GM18499 (cell line): Measurements from ENCODE around the gene BIRC2.
A peak's percentile ranks its signal among the peaks of the same experiment; 100 is the strongest.

Experiments
- ATAC-seq: cut with Tn5 transposase; IDR thresholded peaks from one replicate; pipeline ENCODE4 v1.9.1; 2021; ENCODE audit warnings: moderate number of reproducible peaks; ENCODE audit not compliant: insufficient read depth, unreplicated experiment

BIRC2 gene

DNA sequence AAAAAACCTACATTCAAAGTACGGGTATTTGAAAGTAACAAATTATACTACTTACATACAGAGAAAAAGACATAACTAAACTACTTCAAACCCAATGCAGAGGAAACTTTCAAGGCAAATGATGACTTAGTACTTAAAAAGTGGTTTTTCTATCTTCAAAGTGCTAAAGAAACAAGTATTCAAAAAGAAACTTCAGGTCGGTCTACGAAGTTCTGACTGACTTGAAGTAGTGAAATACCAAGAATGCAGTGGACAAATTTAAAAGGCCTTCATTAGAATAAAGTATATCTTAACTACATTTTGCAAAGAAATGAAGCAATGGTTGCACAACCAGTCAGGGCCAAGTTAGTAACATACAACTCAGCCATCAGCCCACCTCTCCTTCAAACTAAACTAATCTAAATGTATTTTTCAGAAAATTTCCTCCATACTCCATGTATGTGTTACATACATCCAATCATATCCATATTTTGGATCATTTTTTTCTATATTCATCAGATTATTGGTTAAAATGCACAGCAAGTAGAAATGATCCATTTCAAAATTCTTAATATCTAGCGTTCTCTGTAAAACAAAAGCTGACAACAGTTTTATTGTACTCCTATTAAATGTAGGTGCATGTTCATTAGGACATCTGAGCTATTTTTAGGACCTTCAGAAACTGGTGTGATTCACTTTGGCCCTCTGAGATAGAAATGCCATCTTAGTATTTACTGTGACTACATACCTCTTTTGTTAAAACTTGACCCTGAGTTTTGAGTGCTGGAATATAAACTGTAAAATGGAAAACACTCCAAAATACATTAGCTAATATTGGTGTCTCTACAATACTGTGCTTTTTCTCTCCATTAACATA lies 49.9 kb downstream of the BIRC2 start:
- no peak for ATAC-seq

DNA sequence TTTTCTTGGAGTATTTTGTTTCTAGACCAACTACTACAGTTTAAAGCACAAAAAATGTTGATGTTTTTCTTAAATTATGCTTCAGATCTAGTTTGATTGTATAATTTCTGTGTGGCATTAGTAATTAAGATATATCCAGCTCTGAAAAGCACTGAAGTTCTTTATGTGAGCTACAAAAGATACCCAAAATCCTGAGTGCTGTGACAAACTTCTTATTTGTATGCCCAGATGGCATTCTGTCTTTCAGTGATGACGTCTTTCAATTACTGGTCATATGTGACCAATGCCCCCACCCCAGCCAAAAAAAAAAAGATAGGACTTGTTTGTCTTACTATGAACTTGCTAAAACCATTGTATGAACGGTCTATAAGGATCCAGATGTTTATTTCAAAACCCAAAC lies 51.3 kb downstream of the BIRC2 start:
- ATAC-seq, result no peak

DNA sequence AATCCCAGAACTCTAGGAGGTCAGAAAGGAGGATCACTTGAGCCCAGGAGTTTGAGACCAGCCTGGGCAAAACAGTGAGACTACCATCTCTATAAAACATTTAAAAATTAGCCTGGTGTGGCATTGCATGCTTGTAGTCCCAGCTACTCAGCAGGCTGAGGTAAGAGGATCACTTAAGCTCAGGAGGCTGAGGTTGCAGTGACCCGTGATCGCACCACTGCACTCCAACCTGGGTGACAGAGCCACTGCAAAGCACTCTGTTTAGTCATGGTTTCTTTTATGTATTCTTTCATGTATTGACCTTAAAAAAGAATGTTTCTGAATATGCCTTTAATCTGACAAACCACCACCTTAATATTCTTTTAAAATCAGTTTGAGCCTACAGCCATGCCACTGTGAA lies 52.2 kb downstream of the BIRC2 start:
- ATAC-seq, result no peak

DNA sequence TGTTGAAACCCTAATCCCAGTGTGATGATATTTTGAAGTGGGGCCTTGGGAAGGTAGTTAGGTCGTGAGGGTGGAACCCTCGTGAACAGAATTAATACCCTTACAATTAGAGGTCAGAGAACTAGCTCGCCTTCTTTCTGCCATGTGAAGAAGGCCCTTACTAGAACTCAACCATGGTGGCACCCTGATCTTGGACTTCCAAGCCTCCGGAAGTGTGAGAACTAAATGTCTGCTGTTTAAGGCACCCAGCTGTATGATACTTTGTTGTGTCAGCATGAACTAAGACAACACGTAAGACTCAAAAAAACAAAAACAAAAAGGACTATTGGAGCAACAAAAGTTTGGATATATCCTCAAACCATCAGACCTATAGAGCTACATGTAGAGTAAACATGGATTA lies 53.6 kb downstream of the BIRC2 start:
- no peak for ATAC-seq

DNA sequence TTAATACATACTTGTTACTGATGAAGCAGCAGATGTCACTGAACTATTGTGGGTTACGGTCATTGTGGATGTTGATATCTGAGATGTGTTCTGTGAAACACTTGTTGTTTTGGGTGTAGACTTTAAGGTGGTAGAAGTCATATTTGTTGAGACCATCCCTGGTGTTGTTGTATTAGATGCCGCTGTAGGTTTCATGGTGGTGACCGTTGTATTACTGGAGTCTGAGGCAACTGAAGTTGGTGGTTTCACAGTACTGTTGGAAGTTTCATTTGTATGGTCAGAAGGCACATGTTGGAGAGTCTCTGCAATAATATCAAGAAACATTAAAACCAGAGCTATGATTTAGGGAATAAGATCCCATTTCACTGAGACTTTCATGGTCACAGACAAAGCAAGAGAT lies 54.9 kb downstream of the BIRC2 start:
- ATAC-seq, result no peak

DNA sequence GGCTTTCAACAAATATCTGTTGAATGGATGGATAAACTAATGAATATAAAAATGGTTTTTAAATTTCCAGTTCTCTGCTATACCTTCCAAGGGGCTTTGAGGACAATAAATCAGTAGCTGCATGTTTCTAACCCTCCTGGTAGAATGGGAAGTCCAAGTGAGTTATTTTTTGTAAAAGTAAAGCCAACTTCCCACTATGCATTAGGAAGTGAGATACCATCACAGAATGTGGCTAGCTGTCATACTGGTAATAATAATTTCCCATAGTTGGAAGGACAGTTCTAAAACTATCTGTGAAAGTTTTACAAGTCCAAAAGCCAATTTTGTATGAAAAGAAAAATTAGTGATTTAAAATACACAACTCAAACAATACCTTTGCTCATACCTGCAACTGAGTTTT lies 55.5 kb downstream of the BIRC2 start:
- ATAC-seq, result no peak

DNA sequence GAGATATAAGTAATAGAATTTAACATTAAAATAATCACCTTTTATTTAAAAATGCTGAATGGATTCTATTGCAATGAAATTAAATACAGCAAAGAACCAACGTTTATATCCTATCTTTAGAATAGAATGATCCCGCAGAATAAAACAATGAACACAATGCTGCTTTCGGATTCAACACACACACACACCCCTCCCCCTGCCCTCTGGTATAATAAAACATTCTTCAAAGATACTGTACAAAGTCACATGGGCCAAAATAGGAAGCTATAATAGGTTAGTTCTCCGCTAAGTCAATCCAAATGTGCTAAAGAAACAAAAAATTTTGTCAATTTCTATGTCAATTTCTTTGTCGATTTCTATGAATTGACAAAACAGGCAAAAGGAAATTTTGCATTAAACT lies 58.5 kb downstream of the BIRC2 start:
- ATAC-seq, result no peak

DNA sequence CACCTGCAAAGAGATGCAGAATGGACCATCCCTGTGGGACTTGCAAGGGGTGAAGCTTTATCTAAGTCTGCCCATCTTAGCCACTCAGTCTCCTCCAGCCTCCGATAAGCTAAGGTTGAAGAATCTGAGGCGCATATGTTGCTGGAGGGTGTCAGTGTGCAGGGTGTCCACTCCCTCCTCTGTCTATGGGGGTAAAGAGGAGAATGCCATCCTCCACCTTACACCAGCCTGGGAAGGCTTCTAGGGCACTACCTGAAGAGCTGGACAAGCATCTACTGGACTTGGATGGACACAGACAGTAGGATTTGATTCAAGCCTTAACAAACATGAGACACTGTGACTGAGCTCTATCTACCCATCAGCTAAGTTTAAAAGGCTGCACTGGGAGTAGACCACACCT lies 59.1 kb downstream of the BIRC2 start:
- no peak for ATAC-seq

DNA sequence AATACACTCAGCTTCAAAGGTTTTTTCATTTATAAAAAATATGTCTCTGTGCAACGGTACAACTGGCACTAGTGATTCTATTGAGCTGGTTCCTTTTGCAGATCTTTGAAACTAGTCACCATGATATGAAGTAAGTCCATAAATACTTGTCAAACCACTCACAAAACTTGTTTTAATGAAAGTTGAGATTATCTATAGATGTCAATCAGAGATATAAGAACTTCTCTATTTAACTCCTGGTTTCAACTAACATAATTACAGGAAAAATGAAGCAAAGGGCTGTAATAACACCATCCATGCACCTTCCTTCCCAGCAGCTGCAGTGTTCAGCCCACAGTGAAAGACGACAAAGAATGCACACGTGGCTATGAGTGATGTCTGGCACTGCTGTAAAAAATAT lies 60.9 kb downstream of the BIRC2 start:
- ATAC-seq, result no peak

DNA sequence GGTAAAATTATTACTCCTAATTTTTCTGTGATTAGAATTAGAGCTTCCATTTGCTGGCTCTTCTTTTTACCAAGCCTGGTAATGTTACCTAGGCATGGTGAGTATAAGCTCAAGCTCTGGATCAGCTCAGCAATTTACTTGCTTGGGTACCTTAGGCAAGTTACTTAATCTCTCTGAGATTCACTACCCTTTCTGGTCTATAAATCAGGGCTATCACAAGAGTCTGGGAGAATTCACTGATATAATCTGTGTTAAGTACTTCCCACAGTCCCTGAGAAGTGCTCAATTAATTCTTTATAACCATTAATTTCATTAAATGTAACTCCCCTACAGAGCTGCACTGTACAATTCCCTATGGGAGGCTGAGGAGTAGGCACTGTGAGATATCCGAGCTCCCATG lies 61.3 kb downstream of the BIRC2 start:
- ATAC-seq, result no peak

DNA sequence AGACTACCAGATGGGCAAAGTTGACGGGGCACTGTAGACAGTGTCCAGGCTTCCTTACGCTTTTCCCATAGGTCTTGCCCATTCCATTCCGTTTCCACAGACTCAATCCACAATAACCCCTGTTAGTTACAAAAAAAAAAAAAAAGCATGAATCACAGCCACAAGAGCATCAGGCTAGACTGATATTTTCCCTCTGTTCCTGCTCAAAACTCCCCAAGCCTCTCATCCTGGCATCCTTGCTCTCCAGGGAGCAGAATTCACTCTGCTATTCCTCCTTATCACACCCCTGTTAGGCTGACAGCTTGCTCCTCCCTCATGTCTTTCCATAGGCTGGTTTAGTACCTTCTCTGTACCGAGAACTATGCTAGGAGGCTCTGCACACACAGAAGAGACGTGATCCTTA lies 63.4 kb downstream of the BIRC2 start:
- no peak for ATAC-seq

DNA sequence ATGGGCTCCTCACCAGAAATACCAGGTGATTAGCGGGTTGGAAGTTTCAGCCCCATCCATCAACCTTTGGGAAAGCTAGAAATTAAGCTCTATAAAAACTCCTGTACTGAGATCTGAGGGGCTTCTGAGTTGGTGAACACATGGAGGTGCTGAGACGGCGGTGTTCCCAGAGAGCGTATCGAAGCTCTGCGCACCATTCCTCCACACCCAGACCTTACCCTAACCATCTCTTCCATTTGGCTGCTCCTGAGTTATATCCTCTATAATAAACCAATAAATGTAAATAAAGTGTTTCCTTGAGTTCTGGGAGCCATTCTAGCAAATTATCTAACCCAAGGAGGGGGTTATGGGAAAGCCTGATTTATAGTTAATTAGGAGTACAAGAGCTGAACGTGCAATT lies 64.1 kb downstream of the BIRC2 start:
- no peak for ATAC-seq

DNA sequence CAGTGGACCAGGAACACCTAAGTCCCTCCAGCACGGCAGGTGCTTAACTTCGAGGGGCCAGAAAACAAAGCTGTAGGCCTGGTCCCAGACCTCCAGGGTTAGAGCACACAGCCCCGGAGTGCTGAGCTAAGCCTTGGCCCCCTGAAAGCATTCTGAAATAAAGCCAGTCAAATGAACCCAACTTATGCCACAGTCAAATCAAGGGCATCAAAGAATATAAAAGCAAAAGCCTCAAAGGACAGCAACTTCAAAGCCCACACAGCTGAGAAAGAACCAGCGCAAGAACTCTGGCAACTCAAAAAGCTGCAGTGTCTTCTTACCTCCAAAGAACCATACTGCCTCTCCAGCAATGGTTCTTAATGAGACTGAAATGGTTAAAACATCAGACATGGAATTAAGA lies 66.5 kb downstream of the BIRC2 start:
- ATAC-seq, result no peak

DNA sequence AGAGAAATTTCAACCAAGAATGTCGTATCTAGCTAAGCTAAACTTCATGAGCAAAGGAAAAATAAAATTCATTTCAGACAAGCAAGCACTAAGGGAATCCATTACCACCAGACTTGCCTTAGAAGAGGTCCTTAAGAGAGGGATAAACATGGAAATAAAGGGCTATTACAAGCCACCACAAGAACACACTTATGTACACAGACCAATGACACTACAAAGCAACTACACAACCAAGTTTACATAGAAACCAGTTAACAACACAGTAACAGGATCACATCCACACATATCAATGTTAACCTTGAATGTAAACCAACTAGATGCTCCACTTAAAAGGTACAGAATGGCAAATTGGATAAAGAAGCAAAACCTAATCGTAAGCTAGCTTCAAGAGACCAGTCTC lies 67.5 kb downstream of the BIRC2 start:
- ATAC-seq, result no peak

DNA sequence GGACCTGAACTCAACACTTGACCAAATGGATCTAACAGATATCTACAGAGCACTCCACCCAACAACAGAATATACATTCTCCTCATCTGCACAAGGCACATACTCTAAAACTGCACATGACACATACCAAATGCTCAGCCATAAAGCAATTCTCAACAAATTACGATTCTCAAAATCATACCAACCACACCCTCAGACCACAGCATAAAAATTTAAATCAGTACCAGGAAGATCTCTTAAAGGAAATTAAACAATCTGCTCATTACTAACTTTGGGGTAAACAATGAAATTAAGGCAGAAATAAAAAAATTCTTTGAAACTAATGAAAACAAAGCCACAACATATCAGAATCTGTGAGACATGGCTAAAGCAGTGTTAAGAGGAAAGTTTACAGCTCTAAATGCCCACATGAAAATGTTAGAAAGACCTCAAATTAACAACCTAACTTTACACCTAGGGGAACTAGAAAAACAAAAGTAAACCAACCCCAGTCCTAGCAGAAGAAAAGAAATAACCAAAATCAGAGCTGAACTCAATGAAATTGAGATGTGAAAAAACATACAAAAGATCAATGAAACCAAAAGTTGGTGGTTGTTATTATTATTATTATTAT lies 68.4 kb downstream of the BIRC2 start:
- ATAC-seq, result no peak

DNA sequence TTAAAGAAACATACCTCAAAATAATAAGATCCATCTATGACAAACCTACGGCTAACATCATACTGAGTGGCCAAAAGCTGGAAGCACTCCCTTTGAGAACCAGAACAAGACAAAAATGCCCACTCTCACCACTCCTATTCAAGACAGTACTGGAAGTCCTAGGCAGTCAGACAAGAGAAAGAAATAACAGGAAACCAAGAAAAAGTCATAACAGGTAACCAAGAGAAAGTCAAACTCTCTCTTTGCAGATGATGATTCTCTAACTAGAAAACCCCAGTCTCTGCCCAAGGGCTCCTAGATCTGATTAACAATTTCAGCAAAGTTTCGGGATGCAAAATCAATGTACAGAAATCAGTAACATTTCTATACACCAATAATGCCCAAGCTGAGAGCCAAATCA lies 70.0 kb downstream of the BIRC2 start:
- no peak for ATAC-seq

DNA sequence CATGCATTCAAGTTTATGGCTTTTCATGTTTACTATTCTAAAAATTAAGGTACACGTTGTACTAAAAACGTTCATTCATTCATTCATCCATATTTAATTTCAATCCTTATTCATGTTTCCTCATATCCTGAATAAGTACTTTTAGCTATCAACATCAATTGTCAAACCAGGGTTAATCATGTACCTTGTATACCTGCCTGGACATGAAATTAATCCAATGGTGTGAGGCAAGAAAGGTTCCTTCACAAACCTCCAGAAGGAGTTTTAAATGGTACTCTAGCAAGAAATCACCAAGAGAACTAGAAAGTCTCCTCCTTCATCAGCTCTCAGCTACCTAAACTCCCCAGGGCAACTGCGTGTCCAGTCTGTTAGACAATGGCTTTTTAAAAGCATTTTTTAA lies 72.2 kb downstream of the BIRC2 start:
- no peak for ATAC-seq

DNA sequence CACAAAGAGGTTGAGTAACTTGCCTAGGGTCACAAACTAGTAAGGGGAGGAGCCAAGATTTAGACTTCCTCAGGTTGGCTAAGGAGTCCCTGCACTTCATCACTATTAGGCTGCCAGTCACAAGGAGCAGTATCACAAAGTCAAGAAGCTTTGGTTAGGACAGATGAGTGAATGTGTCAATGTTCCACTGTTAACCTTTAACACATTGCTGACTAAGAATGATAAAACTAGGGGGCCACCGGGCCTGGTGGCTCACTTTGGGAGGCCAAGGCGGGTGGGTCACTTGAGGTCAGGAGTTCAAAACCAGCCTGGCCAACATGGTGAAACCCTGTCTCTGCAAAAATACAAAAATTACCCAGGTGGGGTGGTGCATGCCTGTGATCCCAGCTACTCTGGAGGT lies 73.5 kb downstream of the BIRC2 start:
- peak; percentile 77 for ATAC-seq

DNA sequence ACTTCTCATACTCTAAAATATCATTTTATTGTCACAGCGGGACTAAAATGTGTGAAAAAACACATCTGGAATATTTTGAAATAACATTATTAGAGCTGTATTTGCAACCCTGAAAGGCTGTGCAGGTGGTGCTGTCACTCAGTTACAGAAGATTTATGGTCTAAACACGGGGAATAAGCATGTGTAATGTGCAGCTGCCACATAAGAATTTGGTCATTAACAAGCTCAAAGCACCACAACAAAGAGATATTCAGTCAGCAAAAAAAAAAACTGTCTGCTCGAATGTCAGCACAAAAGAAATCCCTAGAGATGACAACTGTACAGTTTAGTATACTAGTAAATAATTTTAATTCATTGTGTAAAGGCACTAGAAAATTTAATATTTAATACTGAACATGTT lies 74.2 kb downstream of the BIRC2 start:
- ATAC-seq, result no peak

DNA sequence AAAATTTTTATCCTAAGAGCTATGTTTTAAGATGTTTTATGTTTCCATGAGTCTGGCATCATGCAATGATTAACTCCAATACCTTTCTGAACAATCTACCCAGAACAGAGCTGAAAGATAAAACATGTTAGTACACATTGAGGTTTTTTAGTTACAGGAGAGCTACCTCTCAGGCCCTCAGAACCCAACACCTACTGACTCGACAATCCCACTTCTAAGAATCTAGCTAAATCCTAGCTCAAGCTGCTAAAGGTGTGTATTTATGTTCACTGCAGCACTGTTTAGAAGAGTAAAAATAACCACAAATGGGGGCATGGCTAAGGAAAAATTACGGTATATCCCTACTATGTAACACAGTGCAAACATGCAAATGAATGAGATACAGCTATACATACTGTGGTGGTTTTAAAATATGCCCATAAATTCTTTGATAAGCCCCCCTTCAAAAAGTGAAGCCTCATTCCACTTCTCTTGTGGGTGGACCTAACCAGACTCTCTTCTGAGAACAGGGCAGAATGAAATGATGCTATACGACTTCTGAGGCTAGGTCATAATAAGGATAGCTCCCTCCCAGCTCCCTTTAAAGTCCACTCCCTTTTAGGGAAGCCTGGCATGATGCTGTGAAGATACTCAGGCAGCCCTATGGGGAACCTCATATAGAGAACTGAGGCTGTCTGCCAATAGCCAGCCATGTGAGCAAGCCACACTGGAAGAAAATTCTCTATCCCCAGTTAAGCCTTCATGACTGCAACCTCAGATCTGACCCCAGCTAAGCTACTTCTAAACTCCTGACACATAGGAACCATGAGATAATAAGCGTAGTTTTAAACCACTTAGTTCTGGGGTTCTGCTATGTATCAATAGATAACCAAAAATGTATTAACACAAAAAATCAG lies 76.1 kb downstream of the BIRC2 start:
- ATAC-seq, result no peak

DNA sequence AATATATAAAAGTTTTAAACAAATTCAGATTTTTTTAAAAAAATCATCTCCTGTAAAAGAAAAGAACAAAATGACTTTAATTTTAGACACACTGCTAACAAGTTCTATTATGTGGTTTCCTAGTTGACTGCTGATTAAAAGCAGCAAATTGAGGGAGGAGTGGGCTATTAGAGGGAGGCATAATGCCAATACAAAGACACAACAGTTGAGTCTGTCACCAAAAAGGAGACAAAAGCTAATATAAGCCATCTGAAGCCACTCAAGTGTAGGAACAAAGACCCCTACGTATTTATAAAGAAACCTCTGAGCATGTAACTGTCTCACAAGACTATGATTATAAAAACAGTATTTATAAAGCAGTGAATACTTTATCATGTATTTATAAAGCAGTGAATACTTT lies 76.9 kb downstream of the BIRC2 start:
- ATAC-seq, result no peak
